ENCODE results near the gene TSR2.

DNA sequence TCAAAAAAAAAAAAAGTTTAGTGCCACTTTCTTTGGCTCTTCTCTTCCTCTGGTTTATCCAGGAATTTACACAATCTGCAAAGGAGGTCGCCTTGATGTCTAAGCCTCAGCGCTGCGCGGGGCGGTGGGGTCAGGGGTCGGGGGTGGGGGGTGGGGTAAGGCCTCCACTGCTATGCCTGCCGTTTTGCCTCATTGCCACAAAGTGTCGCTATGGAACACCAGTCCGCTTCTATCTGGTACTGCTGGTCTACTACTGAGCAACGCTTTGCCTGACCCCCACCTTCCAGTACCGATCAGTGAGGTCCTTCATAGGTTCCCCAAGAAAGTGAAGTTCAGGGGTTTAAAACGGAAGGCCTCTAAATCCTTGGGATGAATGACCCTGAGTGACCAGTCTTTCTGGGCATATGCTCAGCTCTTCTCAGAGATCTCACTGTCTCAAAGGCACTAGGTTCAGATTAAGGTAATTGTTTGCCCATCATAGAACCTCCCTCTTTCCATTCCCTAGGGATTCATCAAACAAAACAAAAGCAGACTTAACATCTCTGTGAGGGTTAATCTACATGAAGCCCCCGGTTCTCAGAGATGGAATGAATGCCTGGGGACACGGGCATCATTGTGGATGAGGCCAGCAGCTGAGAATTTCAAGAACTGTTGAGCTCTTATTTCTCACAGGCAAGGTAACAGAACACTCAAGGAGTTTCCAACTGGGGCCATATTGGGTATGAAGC, 16.9 kb upstream of the TSR2 start:
- TF ChIP-seq EZH2 (IDR thresholded peaks at IDR 0.05), result no peak
- TF ChIP-seq, protein P1, sequence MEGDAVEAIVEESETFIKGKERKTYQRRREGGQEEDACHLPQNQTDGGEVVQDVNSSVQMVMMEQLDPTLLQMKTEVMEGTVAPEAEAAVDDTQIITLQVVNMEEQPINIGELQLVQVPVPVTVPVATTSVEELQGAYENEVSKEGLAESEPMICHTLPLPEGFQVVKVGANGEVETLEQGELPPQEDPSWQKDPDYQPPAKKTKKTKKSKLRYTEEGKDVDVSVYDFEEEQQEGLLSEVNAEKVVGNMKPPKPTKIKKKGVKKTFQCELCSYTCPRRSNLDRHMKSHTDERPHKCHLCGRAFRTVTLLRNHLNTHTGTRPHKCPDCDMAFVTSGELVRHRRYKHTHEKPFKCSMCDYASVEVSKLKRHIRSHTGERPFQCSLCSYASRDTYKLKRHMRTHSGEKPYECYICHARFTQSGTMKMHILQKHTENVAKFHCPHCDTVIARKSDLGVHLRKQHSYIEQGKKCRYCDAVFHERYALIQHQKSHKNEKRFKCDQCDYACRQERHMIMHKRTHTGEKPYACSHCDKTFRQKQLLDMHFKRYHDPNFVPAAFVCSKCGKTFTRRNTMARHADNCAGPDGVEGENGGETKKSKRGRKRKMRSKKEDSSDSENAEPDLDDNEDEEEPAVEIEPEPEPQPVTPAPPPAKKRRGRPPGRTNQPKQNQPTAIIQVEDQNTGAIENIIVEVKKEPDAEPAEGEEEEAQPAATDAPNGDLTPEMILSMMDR (IDR thresholded peaks at IDR 0.05 in 2 of 3, conservative IDR thresholded peaks at IDR 0.05 in 1 of 3; ENCODE audit: borderline replicate concordance in 1 of 3, insufficient read depth in 1 of 3, low read depth in 2 of 3, low read length in 2 of 3), result no peak
- TF ChIP-seq POLR2AphosphoS5 (IDR thresholded peaks at IDR 0.05; ENCODE audit: low read depth, low read length), result no peak
- TF ChIP-seq EGR1 (IDR thresholded peaks at IDR 0.05; ENCODE audit: low read depth), result no peak
- TF ChIP-seq ZNF274 (IDR thresholded peaks at IDR 0.05; ENCODE audit: low read depth, low read length), result no peak
- TF ChIP-seq, protein P2, sequence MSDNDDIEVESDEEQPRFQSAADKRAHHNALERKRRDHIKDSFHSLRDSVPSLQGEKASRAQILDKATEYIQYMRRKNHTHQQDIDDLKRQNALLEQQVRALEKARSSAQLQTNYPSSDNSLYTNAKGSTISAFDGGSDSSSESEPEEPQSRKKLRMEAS (IDR thresholded peaks at IDR 0.05), result no peak
- TF ChIP-seq YY1 (IDR thresholded peaks at IDR 0.05; ENCODE audit: extremely low read depth, insufficient replicate concordance, low read depth, low read length), result no peak
- no peak for TF ChIP-seq ZFX (IDR thresholded peaks at IDR 0.05)
- no peak for TF ChIP-seq FOSL1 (IDR thresholded peaks at IDR 0.05; ENCODE audit: low read depth)
- no peak for TF ChIP-seq POLR2A (IDR thresholded peaks at IDR 0.05; ENCODE audit: borderline replicate concordance, extremely low read depth, insufficient read depth, insufficient read length)
- TF ChIP-seq JUND (IDR thresholded peaks at IDR 0.05), result no peak
- TF ChIP-seq SIN3A (IDR thresholded peaks at IDR 0.05; ENCODE audit: low read depth), result no peak
- no peak for TF ChIP-seq CEBPB (IDR thresholded peaks at IDR 0.05; ENCODE audit: low read depth)

Measured in HCT116 (cell line).